ENCODE results near the gene VEZT.

The VEZT gene

DNA sequence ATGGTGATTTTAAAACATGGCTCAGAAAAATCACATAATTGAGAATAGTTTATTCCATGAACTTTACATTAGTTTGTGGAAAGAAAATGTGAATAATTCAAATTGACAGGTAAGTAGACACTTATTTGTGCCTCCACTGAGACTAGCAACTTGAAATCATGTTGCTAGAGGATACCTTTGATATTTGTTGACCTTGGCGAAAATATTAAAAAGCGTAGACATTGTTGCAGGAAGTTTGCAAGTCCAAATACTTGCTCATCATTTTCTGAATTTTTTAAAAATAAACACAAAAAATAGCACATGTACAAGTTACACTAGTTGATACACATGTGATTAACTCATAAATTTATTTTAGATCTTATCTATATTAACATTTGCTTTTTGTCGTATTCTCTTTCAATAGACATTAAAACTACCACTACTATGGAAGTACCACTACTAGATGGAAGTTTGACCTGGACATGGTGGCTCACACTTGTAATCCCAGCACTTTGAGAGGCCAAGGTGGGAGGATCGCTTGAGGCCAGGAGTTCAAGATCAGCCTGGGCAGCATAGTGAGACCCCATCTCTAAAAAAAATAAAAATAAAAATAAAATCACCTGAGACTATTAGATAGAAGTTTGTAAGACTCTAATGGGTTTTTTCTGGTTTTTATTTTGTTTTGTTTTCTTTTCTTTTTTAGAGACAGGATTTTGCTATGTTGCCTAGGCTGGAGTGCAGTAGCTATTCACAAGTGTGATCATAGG, 24.3 kb downstream of the VEZT start:
- DNase-seq = no peak
- in situ Hi-C loops (cut with MboI; ENCODE audit: low pct_unique_long_range_greater_than_20kb, low sequenced_read_pairs) = no loop called here

DNA sequence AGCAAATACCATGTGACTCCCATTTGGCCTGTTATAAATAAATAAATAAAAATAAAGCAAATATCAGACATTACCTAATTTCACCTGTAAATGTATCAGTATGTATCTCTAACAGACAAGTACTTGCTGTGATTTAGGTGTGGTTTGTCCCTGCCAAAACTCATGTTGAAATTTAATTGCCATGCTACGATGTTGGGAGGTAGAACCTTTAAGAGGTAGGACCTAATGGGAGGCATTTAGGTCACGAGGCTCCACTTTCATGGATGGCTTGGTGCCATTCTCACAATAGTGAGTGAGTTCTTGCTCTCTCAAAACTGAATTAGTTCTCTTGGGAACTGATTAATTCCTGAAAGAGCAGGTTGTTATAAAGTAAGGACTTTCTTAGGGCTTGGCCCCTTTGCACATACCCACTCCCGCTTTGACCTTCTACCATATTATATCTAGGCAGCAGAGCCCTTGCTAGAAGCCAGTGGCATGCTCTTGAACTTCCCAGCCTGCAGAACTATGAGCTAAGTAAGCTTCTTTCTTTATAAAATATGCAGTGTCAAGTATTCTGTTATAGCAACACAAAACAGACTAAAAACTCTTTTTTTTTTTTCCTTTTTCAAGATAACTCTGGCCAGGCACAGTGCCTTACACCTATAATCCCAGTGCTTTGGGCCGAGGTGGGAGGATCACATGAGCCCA, 26.0 kb downstream of the VEZT start:
- DNase-seq = no peak
- in situ Hi-C loops (cut with MboI; ENCODE audit: low pct_unique_long_range_greater_than_20kb, low sequenced_read_pairs) = no loop called here

GRCh38 chr12:95244350-95244749, 26.7 kb downstream of the VEZT start:
- DNase-seq = no peak
- in situ Hi-C loops (cut with MboI; ENCODE audit: low pct_unique_long_range_greater_than_20kb, low sequenced_read_pairs) = no loop called here

DNA sequence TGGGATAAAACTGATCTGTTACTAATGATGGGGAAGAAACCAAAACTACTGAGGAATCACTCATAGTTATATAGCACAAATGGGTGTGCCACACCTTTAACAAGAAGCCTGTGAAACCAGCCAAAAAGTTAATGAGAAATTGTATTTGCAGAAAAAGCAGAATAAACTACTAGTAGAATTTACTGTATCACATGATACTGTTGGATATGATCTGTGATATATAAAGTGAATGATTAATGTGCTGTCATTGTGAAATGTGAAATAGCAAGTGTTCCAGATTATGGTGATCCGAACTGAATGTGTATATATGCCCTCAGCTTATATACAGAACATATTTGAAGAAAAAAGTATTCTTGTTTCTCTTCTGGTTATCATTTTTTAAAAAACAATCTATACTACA, 30.5 kb downstream of the VEZT start:
- in situ Hi-C loops (cut with MboI; ENCODE audit: low pct_unique_long_range_greater_than_20kb, low sequenced_read_pairs) = no loop called here
- DNase-seq = no peak

GRCh38 chr12:95248604-95249360, 31.2 kb downstream of the VEZT start:
- in situ Hi-C loops (cut with MboI; ENCODE audit: low pct_unique_long_range_greater_than_20kb, low sequenced_read_pairs) = no loop called here
- no peak for DNase-seq

GRCh38 chr12:95253386-95253785, 35.8 kb downstream of the VEZT start:
- no peak for DNase-seq
- in situ Hi-C loops (cut with MboI; ENCODE audit: low pct_unique_long_range_greater_than_20kb, low sequenced_read_pairs) = no loop called here

DNA sequence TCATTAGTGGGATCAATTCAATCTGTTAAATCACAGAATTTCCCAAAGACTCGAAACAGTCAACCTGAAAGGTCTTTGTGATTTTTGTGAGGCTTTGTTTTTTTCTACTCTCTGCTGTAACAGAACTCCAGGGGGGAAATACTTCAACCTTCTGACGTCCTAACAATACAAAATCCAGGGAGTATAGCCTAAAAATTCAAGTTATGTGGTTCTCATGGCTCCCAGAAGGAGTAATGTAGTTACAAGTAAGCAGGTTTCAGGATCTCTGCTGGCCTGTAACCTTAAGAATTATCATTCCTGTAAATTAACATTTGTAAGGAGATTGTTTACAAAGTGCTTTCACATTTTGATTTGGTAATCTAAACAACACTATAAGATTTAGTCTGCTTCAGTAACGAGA, 39.9 kb downstream of the VEZT start:
- in situ Hi-C loops (cut with MboI; ENCODE audit: low pct_unique_long_range_greater_than_20kb, low sequenced_read_pairs) = no loop called here
- DNase-seq = no peak

- DNase-seq = no peak
- in situ Hi-C loops (cut with MboI; ENCODE audit: low pct_unique_long_range_greater_than_20kb, low sequenced_read_pairs) = no loop called here
These were observed 40.5 kb downstream of the VEZT start for GRCh38 chr12:95258151-95258550.

GRCh38 chr12:95258803-95259202, 41.2 kb downstream of the VEZT start:
- in situ Hi-C loops (cut with MboI; ENCODE audit: low pct_unique_long_range_greater_than_20kb, low sequenced_read_pairs) = no loop called here
- no peak for DNase-seq

GRCh38 chr12:95259368-95259767, 41.8 kb downstream of the VEZT start:
- no peak for DNase-seq

DNA sequence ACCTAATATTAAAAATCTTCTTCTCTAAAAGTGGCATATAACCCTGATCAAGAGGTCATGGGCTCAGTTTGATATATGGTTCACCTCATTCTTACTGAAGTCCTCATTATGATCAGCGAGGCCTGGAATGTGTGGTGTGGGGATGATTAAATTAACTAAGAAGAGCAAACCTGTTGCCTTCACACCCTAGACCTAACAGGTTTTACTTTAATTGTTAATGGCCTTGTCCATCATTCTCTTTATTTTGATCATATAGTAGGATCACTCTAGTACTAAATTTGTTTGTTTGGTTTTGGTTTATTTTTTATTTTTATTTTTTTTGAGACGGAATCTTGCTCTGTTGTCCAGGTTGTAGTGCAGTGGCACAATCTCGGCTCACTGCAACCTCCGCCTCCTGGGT, 43.5 kb downstream of the VEZT start:
- in situ Hi-C loops (cut with MboI; ENCODE audit: low pct_unique_long_range_greater_than_20kb, low sequenced_read_pairs) = no loop called here
- no peak for DNase-seq

More at GRCh38 chr12:95259368-95259767, 41.8 kb downstream of the VEZT start:
- in situ Hi-C loops (cut with MboI; ENCODE audit: low pct_unique_long_range_greater_than_20kb, low sequenced_read_pairs) = no loop called here

GRCh38 chr12:95262808-95263207, 45.2 kb downstream of the VEZT start:
- in situ Hi-C loops (cut with MboI; ENCODE audit: low pct_unique_long_range_greater_than_20kb, low sequenced_read_pairs) = no loop called here
- no peak for DNase-seq

DNA sequence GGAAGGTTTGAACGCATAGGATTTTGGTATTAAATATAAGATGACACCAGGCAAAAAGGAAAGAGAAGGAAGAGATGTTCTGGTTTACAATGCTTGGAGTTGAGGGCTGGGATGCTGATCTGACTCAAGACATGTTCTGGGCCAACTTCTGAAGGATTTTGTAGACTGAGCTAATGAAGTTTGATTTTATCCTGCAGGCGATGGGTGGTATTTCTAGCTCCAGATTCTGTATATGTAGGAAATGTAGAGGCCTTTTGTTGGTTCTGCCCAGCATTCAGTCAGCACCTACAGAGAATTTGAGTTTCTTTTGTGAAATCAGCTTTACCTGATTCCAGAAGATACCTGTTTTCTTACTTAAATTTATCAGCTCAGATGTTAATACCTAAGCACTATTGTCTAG, 48.2 kb downstream of the VEZT start:
- no peak for DNase-seq
- in situ Hi-C loops (cut with MboI; ENCODE audit: low pct_unique_long_range_greater_than_20kb, low sequenced_read_pairs) = no loop called here

DNA sequence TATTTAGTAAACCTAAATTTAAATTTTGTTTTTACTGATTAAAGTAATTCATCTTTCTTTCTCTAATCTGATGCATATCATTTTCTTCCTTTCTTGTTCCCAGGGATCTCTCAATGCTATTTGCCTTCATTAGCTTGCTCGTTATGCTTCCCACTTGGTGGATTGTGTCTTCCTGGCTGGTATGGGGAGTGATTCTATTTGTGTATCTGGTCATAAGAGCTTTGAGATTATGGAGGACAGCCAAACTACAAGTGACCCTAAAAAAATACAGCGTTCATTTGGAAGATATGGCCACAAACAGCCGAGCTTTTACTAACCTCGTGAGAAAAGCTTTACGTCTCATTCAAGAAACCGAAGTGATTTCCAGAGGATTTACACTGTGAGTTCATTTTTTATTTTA, 48.6 kb downstream of the VEZT start:
- DNase-seq = no peak
- in situ Hi-C loops (cut with MboI; ENCODE audit: low pct_unique_long_range_greater_than_20kb, low sequenced_read_pairs) = no loop called here

GRCh38 chr12:95269892-95270291, 52.3 kb downstream of the VEZT start:
- in situ Hi-C loops (cut with MboI; ENCODE audit: low pct_unique_long_range_greater_than_20kb, low sequenced_read_pairs) = no loop called here
- no peak for DNase-seq

DNA sequence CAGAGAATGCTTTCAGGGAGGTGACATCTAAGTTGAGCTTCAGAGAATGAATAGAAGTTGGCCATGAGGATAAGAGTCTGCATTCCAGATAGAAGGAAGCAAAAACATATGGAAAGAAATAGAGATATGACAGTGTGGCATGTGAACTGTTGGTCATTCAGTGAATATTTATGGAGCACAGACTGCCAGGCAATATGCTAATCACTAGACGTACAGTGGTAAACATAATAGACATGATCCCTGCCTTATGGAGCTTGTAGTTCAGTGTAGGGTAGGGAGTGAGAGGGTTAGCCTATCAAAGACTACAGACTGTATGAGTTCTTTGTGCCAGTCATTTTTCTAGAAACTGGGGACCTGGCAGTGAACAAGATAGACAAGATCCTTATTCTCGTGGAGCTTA, 53.9 kb downstream of the VEZT start:
- in situ Hi-C loops (cut with MboI; ENCODE audit: low pct_unique_long_range_greater_than_20kb, low sequenced_read_pairs) = no loop called here
- DNase-seq = no peak

GRCh38 chr12:95277139-95277538, 59.5 kb downstream of the VEZT start:
- no peak for DNase-seq
- in situ Hi-C loops (cut with MboI; ENCODE audit: low pct_unique_long_range_greater_than_20kb, low sequenced_read_pairs) = no loop called here

- in situ Hi-C loops (cut with MboI; ENCODE audit: low pct_unique_long_range_greater_than_20kb, low sequenced_read_pairs) = no loop called here
- no peak for DNase-seq
These were observed 62.2 kb downstream of the VEZT start for GRCh38 chr12:95279856-95280255.

DNA sequence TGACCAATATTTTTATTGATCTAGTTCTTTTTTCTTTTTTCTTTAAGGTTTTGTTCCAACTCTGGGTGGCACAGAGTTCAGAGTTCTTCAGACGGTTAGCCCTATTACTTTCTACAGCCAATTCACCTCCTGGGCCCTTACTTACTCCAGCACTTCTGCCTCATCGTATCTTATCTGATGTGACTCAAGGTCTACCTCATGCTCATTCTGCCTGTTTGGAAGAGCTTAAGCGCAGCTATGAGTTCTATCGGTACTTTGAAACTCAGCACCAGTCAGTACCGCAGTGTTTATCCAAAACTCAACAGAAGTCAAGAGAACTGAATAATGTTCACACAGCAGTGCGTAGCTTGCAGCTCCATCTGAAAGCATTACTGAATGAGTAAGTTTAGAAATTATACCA, 64.7 kb downstream of the VEZT start:
- no peak for DNase-seq
- in situ Hi-C loops (cut with MboI; ENCODE audit: low pct_unique_long_range_greater_than_20kb, low sequenced_read_pairs) = no loop called here

DNA sequence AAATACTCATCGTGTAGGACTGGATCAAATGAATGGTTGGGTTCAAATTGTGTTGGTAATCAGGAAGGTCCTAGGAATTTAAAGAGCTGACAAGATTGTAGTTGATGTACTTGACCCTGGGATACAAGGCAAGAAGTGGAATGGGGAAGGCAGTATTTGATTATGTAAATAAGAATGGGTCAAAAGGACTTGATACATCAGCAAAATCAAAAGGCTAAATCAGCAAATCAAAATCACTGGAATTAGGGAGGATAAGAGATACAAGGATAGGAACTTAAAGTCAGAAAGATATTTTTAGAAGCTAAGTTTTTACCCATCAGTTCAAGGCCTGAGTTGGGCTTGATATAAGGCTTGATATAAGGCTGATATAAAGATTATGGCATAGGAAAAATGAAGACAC, 65.8 kb downstream of the VEZT start:
- DNase-seq = no peak
- in situ Hi-C loops (cut with MboI; ENCODE audit: low pct_unique_long_range_greater_than_20kb, low sequenced_read_pairs) = no loop called here

All from KBM-7 (cell line).